Liver (tissue), 9 donors: ENCODE measurements around the gene TLE7. TPM values are rescaled to one million over a fixed set of nuclear protein-coding genes. Genes with fewer than 3 reads are reported as not detected.

ENCODE experiments used
- DNase-seq: peaks from one replicate; pipeline ENCODE4 v3.0.0-alpha.2; 2017; ENCODE audit warnings: low spot score
- H3K27ac ChIP-seq, 2 donors: one replicate each; pipeline ENCODE4 v1.7.0; 2013; ENCODE audit warnings: inconsistent platforms in 2 of 2, low read length in 2 of 2, control low read depth in 1 of 2, low read depth in 1 of 2, mild to moderate bottlenecking in 1 of 2
- H3K27me3 ChIP-seq, 4 donors: one replicate each; pipeline versions ENCODE4 v1.6.1 to v1.7.0; 2013; ENCODE audit warnings: low read length in 3 of 4, inconsistent platforms in 1 of 4, mild to moderate bottlenecking in 1 of 4, moderate library complexity in 1 of 4; ENCODE audit not compliant: control insufficient read depth in 4 of 4, insufficient read depth in 4 of 4
- H3K36me3 ChIP-seq, 4 donors: one replicate each; pipeline versions ENCODE4 v1.6.1 to v1.7.0; 2013; ENCODE audit warnings: low read length in 3 of 4, mild to moderate bottlenecking in 3 of 4, low read depth in 1 of 4, moderate library complexity in 1 of 4; ENCODE audit not compliant: control insufficient read depth in 4 of 4, insufficient read depth in 3 of 4
- H3K4me1 ChIP-seq, 4 donors: one replicate each; pipeline versions ENCODE4 v1.6.1 to v1.7.0; 2013; ENCODE audit warnings: low read length in 3 of 4, mild to moderate bottlenecking in 3 of 4, moderate library complexity in 1 of 4; ENCODE audit not compliant: control insufficient read depth in 4 of 4, insufficient read depth in 4 of 4
- H3K4me3 ChIP-seq, 3 donors: one replicate each; pipeline versions ENCODE4 v1.6.1 to v1.7.0; 2013; ENCODE audit warnings: low read length in 3 of 3, control low read depth in 1 of 3, low read depth in 1 of 3, mild to moderate bottlenecking in 1 of 3
- H3K9ac ChIP-seq, 2 donors: one replicate each; pipeline ENCODE4 v1.7.0; 2013; ENCODE audit warnings: low read length in 2 of 2, mild to moderate bottlenecking in 2 of 2, moderate library complexity in 2 of 2, control low read depth in 1 of 2, low read depth in 1 of 2
- H3K9me3 ChIP-seq, 4 donors: one replicate each; pipeline versions ENCODE4 v1.6.1 to v1.7.0; 2013; ENCODE audit warnings: low read length in 3 of 4; ENCODE audit not compliant: control insufficient read depth in 4 of 4
- EGR1 ChIP-seq, 2 donors: IDR thresholded peaks; 2 replicates each; pipeline ENCODE4 v1.6.1; 2016 to 2018; ENCODE audit warnings: antibody characterized with exemption in 2 of 2, low read depth in 2 of 2
- FOXA1 ChIP-seq: IDR thresholded peaks from 2 replicates; pipeline ENCODE4 v1.6.1; 2016; ENCODE audit warnings: antibody characterized with exemption
- GABPA ChIP-seq, 2 donors: IDR thresholded peaks in 1 of 2; conservative IDR thresholded peaks in 1 of 2; 2 replicates each; pipeline ENCODE4 v1.6.1; 2016; ENCODE audit warnings: antibody characterized with exemption in 2 of 2, mild to moderate bottlenecking in 1 of 2, moderate library complexity in 1 of 2
- HNF4A ChIP-seq, 2 donors: conservative IDR thresholded peaks; 2 replicates each; pipeline ENCODE4 v1.6.1; 2016; ENCODE audit warnings: antibody characterized with exemption in 2 of 2, mild to moderate bottlenecking in 2 of 2
- HNF4G ChIP-seq: IDR thresholded peaks from 2 replicates; pipeline ENCODE4 v1.6.1; 2016; ENCODE audit warnings: antibody characterized with exemption
- JUND ChIP-seq, 2 donors: IDR thresholded peaks; 2 replicates each; pipeline ENCODE4 v1.6.1; 2016; ENCODE audit warnings: antibody characterized with exemption in 2 of 2
- RAD21 ChIP-seq, 2 donors: IDR thresholded peaks; 2 replicates each; pipeline ENCODE4 v1.6.1; 2016; ENCODE audit warnings: antibody characterized with exemption in 2 of 2, mild to moderate bottlenecking in 2 of 2
- SP1 ChIP-seq: IDR thresholded peaks from 2 replicates; pipeline ENCODE4 v1.6.1; 2018; ENCODE audit warnings: antibody characterized with exemption, mild to moderate bottlenecking
- TAF1 ChIP-seq: conservative IDR thresholded peaks from 2 replicates; pipeline ENCODE4 v1.6.1; 2016; ENCODE audit warnings: antibody characterized with exemption, mild to moderate bottlenecking
- WGBS: extraction: QIAGEN DNeasy Blood & Tissue Kit; methylation state at CpG from one replicate; pipeline ENCODE4 v1.1.7; 2013; 5-methylcytosine and 5-hydroxymethylcytosine counted together
- polyA plus RNA-seq, 2 donors: library from polyadenylated mRNA; stranded (reverse) in 1 of 2; unstranded in 1 of 2; fragments of 200-250 nt in 1 of 2; fragments of >200 nt in 1 of 2; fragmentation: Nextera tagmentation in 1 of 2; extraction: Ambion mirVana in 1 of 2; gene quantifications; one replicate each; pipeline versions ENCODE4 v1.2.1 to v1.2.3, GENCODE V29; 2013 to 2015
- total RNA-seq, 2 donors: library from RNA; depleted of rRNA; stranded (reverse); fragments of >200 nt; gene quantifications; one replicate each; pipeline ENCODE4 v1.2.3, GENCODE V29; 2014
- TF ChIP-seq, protein P1 (sequence below): fragments of 150-350 bp; IDR thresholded peaks from 2 replicates; pipeline ENCODE4 v1.5.1; 2017; ENCODE audit warnings: improper control_type of control experiment, low read depth, low read length; ENCODE audit not compliant: missing input control
- TF ChIP-seq, protein P2 (sequence below): IDR thresholded peaks from 2 replicates; pipeline ENCODE4 v1.6.1; 2016; ENCODE audit warnings: antibody characterized with exemption
- TF ChIP-seq, protein P3 (sequence below): IDR thresholded peaks from 2 replicates; pipeline ENCODE4 v1.6.1; 2016; ENCODE audit warnings: antibody characterized with exemption
- TF ChIP-seq, protein P4 (sequence below): IDR thresholded peaks from 2 replicates; pipeline ENCODE4 v1.6.1; 2016; ENCODE audit warnings: antibody characterized with exemption, mild to moderate bottlenecking
- donor health status: healthy.
- donor health status: healthy.
- donor health status: healthy.
- donor health status: healthy.
- donor health status: healthy.

Gene TLE7
- total and polyA plus RNA-seq, 4 donors, result not detected

DNA sequence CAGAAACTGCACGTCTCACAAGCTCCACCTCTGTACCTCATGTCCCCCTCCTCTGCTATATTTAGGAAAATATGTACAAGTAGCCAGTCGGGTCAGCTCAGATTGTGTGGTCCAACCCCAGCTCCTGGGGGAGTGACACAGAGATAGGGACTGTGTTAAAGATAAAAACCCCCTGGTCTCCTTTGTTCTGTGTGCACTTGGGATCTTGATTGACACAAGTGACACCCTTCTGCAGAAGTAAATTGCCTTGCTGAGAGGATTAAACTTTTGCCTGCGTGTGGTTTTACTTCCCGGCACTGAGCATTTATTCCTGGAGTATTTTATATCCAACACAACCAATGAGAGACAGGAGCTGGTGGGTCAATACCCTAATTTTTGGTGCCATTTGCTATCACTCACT, 37.5 kb downstream of the TLE7 start (continued):
- TF ChIP-seq, protein P1, sequence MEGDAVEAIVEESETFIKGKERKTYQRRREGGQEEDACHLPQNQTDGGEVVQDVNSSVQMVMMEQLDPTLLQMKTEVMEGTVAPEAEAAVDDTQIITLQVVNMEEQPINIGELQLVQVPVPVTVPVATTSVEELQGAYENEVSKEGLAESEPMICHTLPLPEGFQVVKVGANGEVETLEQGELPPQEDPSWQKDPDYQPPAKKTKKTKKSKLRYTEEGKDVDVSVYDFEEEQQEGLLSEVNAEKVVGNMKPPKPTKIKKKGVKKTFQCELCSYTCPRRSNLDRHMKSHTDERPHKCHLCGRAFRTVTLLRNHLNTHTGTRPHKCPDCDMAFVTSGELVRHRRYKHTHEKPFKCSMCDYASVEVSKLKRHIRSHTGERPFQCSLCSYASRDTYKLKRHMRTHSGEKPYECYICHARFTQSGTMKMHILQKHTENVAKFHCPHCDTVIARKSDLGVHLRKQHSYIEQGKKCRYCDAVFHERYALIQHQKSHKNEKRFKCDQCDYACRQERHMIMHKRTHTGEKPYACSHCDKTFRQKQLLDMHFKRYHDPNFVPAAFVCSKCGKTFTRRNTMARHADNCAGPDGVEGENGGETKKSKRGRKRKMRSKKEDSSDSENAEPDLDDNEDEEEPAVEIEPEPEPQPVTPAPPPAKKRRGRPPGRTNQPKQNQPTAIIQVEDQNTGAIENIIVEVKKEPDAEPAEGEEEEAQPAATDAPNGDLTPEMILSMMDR, result no peak
- TF ChIP-seq JUND (IDR thresholded peaks at IDR 0.05), result no peak

DNA sequence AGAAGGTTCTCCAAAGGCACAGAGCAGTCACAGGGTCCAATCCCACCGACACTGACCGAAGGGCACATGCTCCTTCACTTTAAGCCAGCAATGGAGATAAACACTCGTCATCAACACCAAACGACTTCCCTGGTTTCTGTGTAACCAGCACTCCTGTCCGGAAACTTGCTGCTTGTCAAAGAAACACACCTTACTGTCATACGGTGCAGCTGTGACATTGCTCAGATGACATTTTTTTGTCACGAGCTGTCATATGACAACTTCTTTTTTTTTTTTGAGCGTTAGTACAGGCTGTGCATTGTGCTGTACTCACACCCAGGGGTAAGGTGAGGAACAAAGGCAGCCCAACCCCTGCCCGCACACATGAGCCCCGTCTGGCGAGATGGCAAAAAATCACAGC, 39.2 kb downstream of the TLE7 start:
- TF ChIP-seq GABPA (IDR thresholded peaks at IDR 0.05 in 1 of 2, conservative IDR thresholded peaks at IDR 0.05 in 1 of 2), result no peak
- no peak for TF ChIP-seq FOXA1
- TF ChIP-seq, protein P2, sequence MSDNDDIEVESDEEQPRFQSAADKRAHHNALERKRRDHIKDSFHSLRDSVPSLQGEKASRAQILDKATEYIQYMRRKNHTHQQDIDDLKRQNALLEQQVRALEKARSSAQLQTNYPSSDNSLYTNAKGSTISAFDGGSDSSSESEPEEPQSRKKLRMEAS, result no peak
- 72% methylated on average over 11 of the region's 11 CpGs for WGBS

DNA sequence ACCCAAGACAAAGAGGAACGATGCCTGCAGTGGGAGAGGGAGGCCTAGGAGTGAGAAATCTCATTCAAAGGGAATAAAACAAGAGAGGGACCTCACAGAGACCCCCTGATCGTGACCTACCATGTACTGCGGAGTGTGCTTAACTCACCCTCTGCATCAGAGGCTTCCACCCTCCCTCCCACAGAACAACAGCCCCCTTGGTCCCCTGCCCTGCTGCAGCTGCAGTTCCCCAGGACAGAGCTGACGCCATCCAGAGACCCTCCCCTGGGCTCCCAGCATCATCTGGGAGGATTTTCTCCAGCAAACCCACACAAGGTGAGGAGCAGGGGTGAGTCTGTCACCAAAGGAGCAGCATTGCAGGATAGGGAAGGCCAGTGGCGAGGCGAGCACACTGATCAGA, 39.8 kb downstream of the TLE7 start:
- no peak for DNase-seq
- Histone ChIP-seq H3K27ac (no peak overlapping the region), H3K36me3 (no peaks in the 10 kb centered on the region), H3K4me1 (no peaks in the 10 kb centered on the region), H3K9me3 (peaks cover 0 to 3% (median 1%) of the 10 kb centered on the region in 4 donors), H3K4me3 (no peak overlapping the region), H3K9ac (no peak overlapping the region), H3K27me3 (peaks cover 0 to 3% (median 0%) of the 10 kb centered on the region in 4 donors)
- TF ChIP-seq FOXA1 (no peak), JUND (IDR thresholded peaks at IDR 0.05) (no peak), TAF1 (no peak), HNF4G (no peak), RAD21 (IDR thresholded peaks at IDR 0.05) (no peak), HNF4A (conservative IDR thresholded peaks at IDR 0.05) (no peak), SP1 (no peak), EGR1 (IDR thresholded peaks at IDR 0.05; ENCODE audit: low read depth in 2 of 2) (no peak)
- TF ChIP-seq, protein P3, sequence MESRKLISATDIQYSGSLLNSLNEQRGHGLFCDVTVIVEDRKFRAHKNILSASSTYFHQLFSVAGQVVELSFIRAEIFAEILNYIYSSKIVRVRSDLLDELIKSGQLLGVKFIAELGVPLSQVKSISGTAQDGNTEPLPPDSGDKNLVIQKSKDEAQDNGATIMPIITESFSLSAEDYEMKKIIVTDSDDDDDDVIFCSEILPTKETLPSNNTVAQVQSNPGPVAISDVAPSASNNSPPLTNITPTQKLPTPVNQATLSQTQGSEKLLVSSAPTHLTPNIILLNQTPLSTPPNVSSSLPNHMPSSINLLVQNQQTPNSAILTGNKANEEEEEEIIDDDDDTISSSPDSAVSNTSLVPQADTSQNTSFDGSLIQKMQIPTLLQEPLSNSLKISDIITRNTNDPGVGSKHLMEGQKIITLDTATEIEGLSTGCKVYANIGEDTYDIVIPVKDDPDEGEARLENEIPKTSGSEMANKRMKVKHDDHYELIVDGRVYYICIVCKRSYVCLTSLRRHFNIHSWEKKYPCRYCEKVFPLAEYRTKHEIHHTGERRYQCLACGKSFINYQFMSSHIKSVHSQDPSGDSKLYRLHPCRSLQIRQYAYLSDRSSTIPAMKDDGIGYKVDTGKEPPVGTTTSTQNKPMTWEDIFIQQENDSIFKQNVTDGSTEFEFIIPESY, result no peak
- TF ChIP-seq, protein P2, result no peak
- TF ChIP-seq, protein P4, sequence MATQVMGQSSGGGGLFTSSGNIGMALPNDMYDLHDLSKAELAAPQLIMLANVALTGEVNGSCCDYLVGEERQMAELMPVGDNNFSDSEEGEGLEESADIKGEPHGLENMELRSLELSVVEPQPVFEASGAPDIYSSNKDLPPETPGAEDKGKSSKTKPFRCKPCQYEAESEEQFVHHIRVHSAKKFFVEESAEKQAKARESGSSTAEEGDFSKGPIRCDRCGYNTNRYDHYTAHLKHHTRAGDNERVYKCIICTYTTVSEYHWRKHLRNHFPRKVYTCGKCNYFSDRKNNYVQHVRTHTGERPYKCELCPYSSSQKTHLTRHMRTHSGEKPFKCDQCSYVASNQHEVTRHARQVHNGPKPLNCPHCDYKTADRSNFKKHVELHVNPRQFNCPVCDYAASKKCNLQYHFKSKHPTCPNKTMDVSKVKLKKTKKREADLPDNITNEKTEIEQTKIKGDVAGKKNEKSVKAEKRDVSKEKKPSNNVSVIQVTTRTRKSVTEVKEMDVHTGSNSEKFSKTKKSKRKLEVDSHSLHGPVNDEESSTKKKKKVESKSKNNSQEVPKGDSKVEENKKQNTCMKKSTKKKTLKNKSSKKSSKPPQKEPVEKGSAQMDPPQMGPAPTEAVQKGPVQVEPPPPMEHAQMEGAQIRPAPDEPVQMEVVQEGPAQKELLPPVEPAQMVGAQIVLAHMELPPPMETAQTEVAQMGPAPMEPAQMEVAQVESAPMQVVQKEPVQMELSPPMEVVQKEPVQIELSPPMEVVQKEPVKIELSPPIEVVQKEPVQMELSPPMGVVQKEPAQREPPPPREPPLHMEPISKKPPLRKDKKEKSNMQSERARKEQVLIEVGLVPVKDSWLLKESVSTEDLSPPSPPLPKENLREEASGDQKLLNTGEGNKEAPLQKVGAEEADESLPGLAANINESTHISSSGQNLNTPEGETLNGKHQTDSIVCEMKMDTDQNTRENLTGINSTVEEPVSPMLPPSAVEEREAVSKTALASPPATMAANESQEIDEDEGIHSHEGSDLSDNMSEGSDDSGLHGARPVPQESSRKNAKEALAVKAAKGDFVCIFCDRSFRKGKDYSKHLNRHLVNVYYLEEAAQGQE, result no peak
- TF ChIP-seq, protein P1, result no peak
- 78% methylated on average over 6 of the region's 6 CpGs for WGBS

More for the DNA sequence above, 39.2 kb downstream of the TLE7 start:
- H3K27me3 ChIP-seq, result peaks cover 0 to 3% (median 0%) of the 10 kb centered on the region in 4 donors
- H3K27ac ChIP-seq, result no peak overlapping the region
- no peak for DNase-seq
- H3K4me3 ChIP-seq, result no peak overlapping the region
- H3K9me3 ChIP-seq, result peaks cover 0 to 3% (median 1%) of the 10 kb centered on the region in 4 donors
- H3K4me1 ChIP-seq, result no peaks in the 10 kb centered on the region
- H3K36me3 ChIP-seq, result no peaks in the 10 kb centered on the region
- no peak overlapping the region for H3K9ac ChIP-seq
